Measurements from ENCODE around the gene GHITM.

The GHITM gene

DNA sequence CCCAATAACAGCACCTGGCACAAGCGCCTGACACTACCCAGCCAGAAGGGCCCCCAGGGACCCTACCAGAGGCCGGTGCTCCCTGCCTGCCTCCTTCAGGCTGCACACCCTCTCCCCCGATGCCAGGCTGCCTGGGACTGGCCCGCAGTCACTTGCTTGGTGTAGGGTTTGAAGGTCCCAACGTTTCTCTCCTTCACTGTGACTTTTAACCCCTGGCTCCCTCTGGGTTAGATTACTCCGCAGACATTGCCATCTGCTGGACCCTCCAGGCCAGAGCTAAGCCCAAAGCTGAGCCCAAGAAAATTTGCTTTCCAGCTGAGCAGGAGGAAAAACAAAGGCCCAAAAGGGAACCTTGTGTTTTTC lies 61.9 kb downstream of the GHITM start:
- no peak for DNase-seq (ENCODE audit: low read depth)

DNA sequence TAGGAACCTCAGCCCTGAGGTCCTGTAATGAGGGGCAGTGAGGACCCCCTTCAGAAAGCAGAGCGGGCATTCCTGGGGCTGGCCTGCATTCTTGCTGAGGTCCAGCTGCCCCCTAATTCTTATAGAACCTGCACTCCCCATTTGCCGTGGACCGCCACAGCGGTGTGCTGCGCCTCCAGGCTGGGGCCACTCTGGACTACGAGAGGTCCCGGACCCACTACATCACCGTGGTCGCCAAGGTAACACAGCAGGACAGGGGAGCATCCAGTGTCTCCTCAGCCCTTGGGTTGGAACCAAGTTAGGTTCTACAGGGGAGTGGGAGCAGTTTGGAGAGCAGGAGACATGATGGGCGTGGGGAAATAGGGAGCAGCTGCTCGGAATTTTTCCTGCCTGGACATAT lies 62.4 kb downstream of the GHITM start:
- no peak for DNase-seq (ENCODE audit: low read depth)

DNA sequence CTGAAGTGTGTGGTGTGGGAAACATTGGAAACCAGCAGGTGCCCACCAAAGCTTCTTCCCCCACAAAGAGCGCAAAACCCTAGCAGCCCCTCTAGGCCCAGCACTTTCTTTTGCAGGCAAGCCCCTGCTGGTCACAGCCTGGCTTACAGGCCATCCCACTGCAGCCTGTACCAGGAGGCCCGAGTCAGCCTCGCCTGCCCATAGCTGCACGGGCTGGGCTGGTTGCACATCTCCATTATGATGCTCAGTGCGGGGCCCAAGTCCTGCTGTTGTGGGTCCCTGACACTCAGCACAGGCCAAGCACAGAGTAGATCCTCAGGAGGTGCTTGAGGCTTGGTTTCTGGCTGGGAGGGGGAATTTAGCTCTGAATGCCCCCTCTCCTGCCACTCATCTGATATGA lies 63.0 kb downstream of the GHITM start:
- DNase-seq (ENCODE audit: low read depth) = no peak

All from GM04503 (cell line).